A673 (cell line): ENCODE data around the gene EPM2AIP1. TPM values are rescaled to one million over a fixed set of nuclear protein-coding genes. Genes with fewer than 3 reads are reported as not detected.

Experiments used
- BruUV-seq: library from RNA; stranded (reverse); fragments of 400-500 nt; replicated peaks from 2 replicates; lab custom pipeline; 2021; lab: Mats Ljungman, UMichigan
- CTCF ChIA-PET: fragments of 300-600 bp; sonication (Branson Sonifier 250); formaldehyde crosslinking; loops from one replicate; lab custom pipeline; 2022; ENCODE audit warnings: antibody characterized with exemption; lab: Charles Lee
- POLR2A ChIA-PET: fragments of 300-600 bp; sonication (Branson Sonifier 250); formaldehyde crosslinking; loops from one replicate; lab custom pipeline; 2022; ENCODE audit warnings: antibody characterized with exemption; ENCODE audit not compliant: low non-redundant PET; lab: Charles Lee
- DNase-seq: peaks from one replicate; pipeline ENCODE4 v3.0.0-alpha.2; 2015; ENCODE audit warnings: low spot score
- H3K27ac ChIP-seq: fragments of 200-600 bp; sonication (generic); 2 replicates; pipeline ENCODE4 v1.5.1; 2016; ENCODE audit warnings: mixed run types, low read depth, mild to moderate bottlenecking, mixed read lengths, antibody characterized with exemption, low read length; ENCODE audit not compliant: poor library complexity, severe bottlenecking
- H3K27me3 ChIP-seq: fragments of 200-600 bp; sonication (generic); replicated peaks from 2 replicates; pipeline ENCODE4 v1.6.1; 2017; ENCODE audit warnings: mixed run types, low read depth, mild to moderate bottlenecking, mixed read lengths, antibody characterized with exemption, low read length; ENCODE audit not compliant: insufficient read depth, poor library complexity
- H3K36me3 ChIP-seq: fragments of 200-600 bp; sonication (generic); 2 replicates; pipeline ENCODE4 v1.6.1; 2016; ENCODE audit warnings: mixed run types, mild to moderate bottlenecking, mixed read lengths, antibody characterized with exemption, low read length; ENCODE audit not compliant: insufficient read depth, poor library complexity, severe bottlenecking
- H3K4me1 ChIP-seq: fragments of 200-600 bp; sonication (generic); 2 replicates; pipeline ENCODE4 v1.6.1; 2017; ENCODE audit warnings: mixed run types, mild to moderate bottlenecking, mixed read lengths, antibody characterized with exemption, low read length; ENCODE audit not compliant: insufficient read depth, poor library complexity, severe bottlenecking
- H3K4me3 ChIP-seq: fragments of 200-600 bp; sonication (generic); 2 replicates; pipeline ENCODE4 v1.5.1; 2016; ENCODE audit warnings: low read depth, mixed run types, mild to moderate bottlenecking, mixed read lengths, low read length; ENCODE audit not compliant: poor library complexity, severe bottlenecking
- H3K9me3 ChIP-seq: fragments of 200-600 bp; sonication (generic); 2 replicates; pipeline ENCODE4 v1.6.1; 2016; ENCODE audit warnings: mixed run types, low read depth, mild to moderate bottlenecking, mixed read lengths, antibody characterized with exemption, low read length; ENCODE audit not compliant: poor library complexity, severe bottlenecking
- CTCF ChIP-seq: fragments of 300-800, 200-600 bp; sonication (generic); conservative IDR thresholded peaks from 2 replicates; pipeline ENCODE4 v1.5.1; 2017; ENCODE audit warnings: low read depth, mild to moderate bottlenecking, antibody characterized with exemption, low read length, moderate library complexity, mixed read lengths
- EZH2 ChIP-seq: fragments of 200-600 bp; sonication (generic); IDR thresholded peaks from 2 replicates; pipeline ENCODE4 v1.6.1; 2017; ENCODE audit warnings: borderline replicate concordance, low read depth, mild to moderate bottlenecking, mixed read lengths, antibody characterized with exemption, low read length; ENCODE audit not compliant: poor library complexity, severe bottlenecking
- intact Hi-C: fragments of 100-400 bp; cut with micrococcal nuclease; formaldehyde crosslinking; loops from one replicate; pipeline ENCODE4 v1.10.0; 2022; ENCODE audit not compliant: unreplicated experiment
- total RNA-seq: library from RNA; stranded (reverse); gene quantifications from 2 replicates; pipeline ENCODE4 v1.2.3, GENCODE V29; 2021

Gene EPM2AIP1
- total RNA-seq, 1 experiment from 2014 or later = 25.8 TPM

GRCh38 chr3:36989005-36989404, 3.9 kb downstream of the EPM2AIP1 start:
- intact Hi-C loops = no loop called here
- Histone ChIP-seq H3K27me3 (no peaks in the 10 kb centered on the region), H3K9me3 (no peaks in the 10 kb centered on the region), H3K27ac (peak overlapping the region; percentile 54), H3K36me3 (peaks cover 59% of the 10 kb centered on the region), H3K4me3 (peak overlapping the region; percentile 71), H3K4me1 (peaks cover 38% of the 10 kb centered on the region)
- POLR2A ChIA-PET = interaction anchor here (0.6 kb wide), 1 partner anchor 153 kb away, joined by 10 read pairs; no protein-coding TSS in a partner anchor
- no peak for DNase-seq
- CTCF ChIA-PET = interaction anchor here (0.7 to 1.3 kb wide), 3 partner anchors 29 to 86 kb away, joined by 3 to 7 read pairs (median 6); no protein-coding TSS in a partner anchor
- TF ChIP-seq CTCF = no peak
- no peak for TF ChIP-seq EZH2
- BruUV-seq = no TSS peak

GRCh38 chr3:36988356-36988755, 4.6 kb downstream of the EPM2AIP1 start:
- intact Hi-C loops = no loop called here
- ChIA-PET CTCF (interaction anchor here (1.0 to 1.3 kb wide), 2 partner anchors 29 to 30 kb away, joined by 3 to 6 read pairs; no protein-coding TSS in a partner anchor), POLR2A (no interaction called here)
- H3K4me3 ChIP-seq = peak overlapping the region; percentile 71
- H3K4me1 ChIP-seq = peaks cover 38% of the 10 kb centered on the region
- BruUV-seq = no TSS peak
- TF ChIP-seq EZH2 = no peak
- no peak for TF ChIP-seq CTCF
- H3K27me3 ChIP-seq = no peaks in the 10 kb centered on the region
- no peaks in the 10 kb centered on the region for H3K9me3 ChIP-seq
- H3K36me3 ChIP-seq = peaks cover 66% of the 10 kb centered on the region
- H3K27ac ChIP-seq = peak overlapping the region; percentile 54
- peak; percentile 89 for DNase-seq

- H3K4me1 ChIP-seq = no peaks in the 10 kb centered on the region
- ChIA-PET POLR2A (no interaction called here), CTCF (no interaction called here)
- BruUV-seq = no TSS peak
- intact Hi-C loops = no loop called here
- no peak for DNase-seq
- no peak overlapping the region for H3K4me3 ChIP-seq
- no peak overlapping the region for H3K27ac ChIP-seq
- peaks cover 33% of the 10 kb centered on the region for H3K36me3 ChIP-seq
- TF ChIP-seq CTCF (no peak), EZH2 (no peak)
- no peaks in the 10 kb centered on the region for H3K27me3 ChIP-seq
- H3K9me3 ChIP-seq = no peaks in the 10 kb centered on the region
These were observed 11.9 kb downstream of the EPM2AIP1 start for GRCh38 chr3:36981006-36981405.
